Superior temporal gyrus (tissue), 1 donor: Measurements from ENCODE around the gene FGF3.

Experiments
- DNase-seq: peaks from one replicate; pipeline ENCODE4 v3.0.0-alpha.2; 2016; ENCODE audit errors: extremely low spot score

The FGF3 gene

GRCh38 chr11:69818603-69819441 is at the start of gene FGF3:
Gene FGF3 (minus strand): TSS chr11:69819416. CDS start chr11:69818933, 483 bp downstream.
- no peak for DNase-seq

- DNase-seq, result no peak
Measured at GRCh38 chr11:69868871-69869270, 49.7 kb upstream of the FGF3 start.

GRCh38 chr11:69868006-69868810 is 49.0 kb upstream of the FGF3 start:
- DNase-seq, result no peak

- DNase-seq, result no peak
Measured at GRCh38 chr11:69867076-69868005, 48.1 kb upstream of the FGF3 start.

- DNase-seq, result no peak
Measured at GRCh38 chr11:69866648-69867047, 47.4 kb upstream of the FGF3 start.

GRCh38 chr11:69865707-69866106 is 46.5 kb upstream of the FGF3 start:
- no peak for DNase-seq

GRCh38 chr11:69864686-69865661 is 45.8 kb upstream of the FGF3 start:
- DNase-seq, result no peak

- DNase-seq, result no peak
Measured at GRCh38 chr11:69863544-69864200, 44.5 kb upstream of the FGF3 start.

GRCh38 chr11:69862797-69863543 is 43.8 kb upstream of the FGF3 start:
- no peak for DNase-seq

- no peak for DNase-seq
Measured at GRCh38 chr11:69862331-69862771, 43.1 kb upstream of the FGF3 start.

GRCh38 chr11:69861901-69862300 is 42.7 kb upstream of the FGF3 start:
- DNase-seq, result no peak

- DNase-seq, result no peak
Measured at GRCh38 chr11:69860796-69861445, 41.7 kb upstream of the FGF3 start.

- no peak for DNase-seq
Measured at GRCh38 chr11:69860244-69860643, 41.0 kb upstream of the FGF3 start.

GRCh38 chr11:69859275-69859934 is 40.2 kb upstream of the FGF3 start:
- no peak for DNase-seq

- DNase-seq, result no peak
Measured at GRCh38 chr11:69855421-69855820, 36.2 kb upstream of the FGF3 start.

GRCh38 chr11:69854713-69855112 is 35.5 kb upstream of the FGF3 start:
- DNase-seq, result no peak

GRCh38 chr11:69852056-69852455 is 32.8 kb upstream of the FGF3 start:
- DNase-seq, result no peak

- DNase-seq, result no peak
Measured at GRCh38 chr11:69848201-69848600, 29.0 kb upstream of the FGF3 start.
